Adrenal gland (tissue), 12 donors: ENCODE data around the gene GPRIN3. TPM values are rescaled to one million over a fixed set of nuclear protein-coding genes. Genes with fewer than 3 reads are reported as not detected.

ENCODE experiments used
- DNase-seq, 7 donors: peaks; one replicate each; pipeline ENCODE4 v3.0.0-alpha.2; 2019 to 2020
- H3K27ac ChIP-seq, 5 donors: fragments of 200-600 bp; sonication (generic) in 4 of 5; 1 replicate in 3 of 5; 2 replicates in 2 of 5; pipeline versions ENCODE4 v1.5.1 to v1.8.0; 2016 to 2020; ENCODE audit warnings: mild to moderate bottlenecking in 1 of 5
- H3K27me3 ChIP-seq: fragments of 200-600 bp; 2 replicates; pipeline ENCODE4 v1.8.0; 2021
- H3K36me3 ChIP-seq, 2 donors: fragments of 200-600 bp; replicated peaks in 1 of 2; 1 replicate in 1 of 2; 2 replicates in 1 of 2; pipeline versions ENCODE4 v1.5.1 to v1.8.0; 2018 to 2022
- H3K4me1 ChIP-seq, 2 donors: fragments of 200-600 bp; replicated peaks in 1 of 2; 1 replicate in 1 of 2; 2 replicates in 1 of 2; pipeline versions ENCODE4 v1.5.1 to v1.8.0; 2018 to 2021
- H3K4me3 ChIP-seq, 4 donors: fragments of 200-600 bp; sonication (generic) in 3 of 4; one replicate each; pipeline ENCODE4 v1.5.1; 2016 to 2018
- H3K9me3 ChIP-seq, 3 donors: fragments of 200-600 bp; sonication (generic) in 1 of 3; replicated peaks in 1 of 3; 1 replicate in 2 of 3; 2 replicates in 1 of 3; pipeline versions ENCODE4 v1.5.1 to v1.8.0; 2016 to 2021
- CTCF ChIP-seq, 6 experiments: fragments of 450-650 bp in 4 of 6; fragments of 200-600 bp in 2 of 6; sonication (generic) in 1 of 6; IDR thresholded peaks; 1 replicate in 5 of 6; 2 replicates in 1 of 6; pipeline versions ENCODE4 v1.5.1 to v1.8.0; 2016 to 2021; ENCODE audit warnings: antibody characterized with exemption in 6 of 6, mild to moderate bottlenecking in 2 of 6, moderate library complexity in 1 of 6
- POLR2A ChIP-seq, 2 donors: fragments of 450-650 bp; IDR thresholded peaks; one replicate each; pipeline ENCODE4 v1.6.1; 2017; ENCODE audit warnings: antibody characterized with exemption in 2 of 2, mild to moderate bottlenecking in 2 of 2, moderate library complexity in 1 of 2
- WGBS, 4 donors: extraction: QIAGEN DNeasy Blood & Tissue Kit in 2 of 4; methylation state at CpG; one replicate each; pipeline versions ENCODE4 v1.1.5 to v1.1.7; 2013 to 2017; 5-methylcytosine and 5-hydroxymethylcytosine counted together
- intact Hi-C, 2 donors: fragments of 100-400 bp; cut with DNase I; formaldehyde crosslinking; loops; one replicate each; pipeline versions ENCODE4 v1.14.1 to v1.15.0; 2022 to 2023
- polyA plus RNA-seq, 3 donors: library from polyadenylated mRNA; stranded (reverse); fragments of 200-250 nt in 2 of 3; fragments of 350-450 nt in 1 of 3; fragmentation: Illumina TruSeq in 1 of 3; extraction: RNeasy Lipid Tissue Mini Kit (QIAGEN cat#74804) in 1 of 3; gene quantifications; one replicate each; pipeline ENCODE4 v1.2.3, GENCODE V29; 2013 to 2014
- total RNA-seq, 9 donors: library from RNA; depleted of rRNA in 4 of 9; stranded (reverse); fragments of >200 nt in 4 of 9; fragments of 120-200 nt in 1 of 9; fragmentation: NEBNext Ultra II Directional in 1 of 9; extraction: Animal tissue kit (Norgen Biotek cat#: 25700) in 1 of 9; gene quantifications; one replicate each; pipeline versions ENCODE4 v1.1.0 to v1.2.4, GENCODE V29; 2013 to 2023
- donor health status: healthy with polysubstance abuse.
- donor health status: Bipolar disorder and iron deficiency.
- donor health status: DM: yes; HTN: yes; CAD: no.
- donor health status: DM: no; HTN: no; CAD: no.
- donor health status: DM: no; HTN: no; CAD: no.
- donor health status: DM: yes; HTN: yes; CAD: no.

Gene GPRIN3
- total and polyA plus RNA-seq, 12 donors, result 0.47 to 4.6 (median 2.2) TPM

GRCh38 chr4:89248879-89249281 lies 58.7 kb downstream of the GPRIN3 start:
- 79 to 90% (median 86%) methylated on average over 10 to 11 of the region's 11 CpGs for WGBS, 4 donors
- no peak overlapping the region for H3K27ac ChIP-seq
- intact Hi-C loops, result no loop called here
- no peaks in the 10 kb centered on the region for H3K27me3 ChIP-seq
- no peaks in the 10 kb centered on the region for H3K9me3 ChIP-seq
- no peak overlapping the region for H3K4me3 ChIP-seq
- no peaks in the 10 kb centered on the region for H3K36me3 ChIP-seq
- TF ChIP-seq POLR2A (IDR thresholded peaks at IDR 0.05) (no peak), CTCF (IDR thresholded peaks at IDR 0.05) (no peak)
- no peak for DNase-seq
- H3K4me1 ChIP-seq, result no peaks in the 10 kb centered on the region

GRCh38 chr4:89247951-89248350 lies 59.6 kb downstream of the GPRIN3 start:
- no peaks in the 10 kb centered on the region for H3K27me3 ChIP-seq
- intact Hi-C loops, result no loop called here
- H3K9me3 ChIP-seq, result no peaks in the 10 kb centered on the region
- H3K4me3 ChIP-seq, result no peak overlapping the region
- no peak for TF ChIP-seq POLR2A (IDR thresholded peaks at IDR 0.05)
- no peak for TF ChIP-seq CTCF (IDR thresholded peaks at IDR 0.05)
- DNase-seq, result no peak
- H3K27ac ChIP-seq, result no peak overlapping the region
- WGBS, 4 donors, result 84 to 94% (median 91%) methylated on average over 13 of the region's 13 CpGs
- H3K36me3 ChIP-seq, result no peaks in the 10 kb centered on the region
- peaks cover 6 to 7% of the 10 kb centered on the region in 2 donors for H3K4me1 ChIP-seq

- WGBS, 4 donors, result 89 to 97% (median 94%) methylated on average over 2 of the region's 2 CpGs
- Histone ChIP-seq H3K9me3 (no peaks in the 10 kb centered on the region), H3K4me3 (no peak overlapping the region), H3K4me1 (peaks cover 9 to 13% of the 10 kb centered on the region in 2 donors), H3K36me3 (no peaks in the 10 kb centered on the region), H3K27ac (no peak overlapping the region), H3K27me3 (no peaks in the 10 kb centered on the region)
- TF ChIP-seq POLR2A (IDR thresholded peaks at IDR 0.05), result no peak
- intact Hi-C loops, result no loop called here
- no peak for DNase-seq
These were observed 62.1 kb downstream of the GPRIN3 start for GRCh38 chr4:89245459-89245858.

- Histone ChIP-seq H3K27ac (no peak overlapping the region), H3K27me3 (no peaks in the 10 kb centered on the region)
These were observed 63.8 kb downstream of the GPRIN3 start for GRCh38 chr4:89243733-89244252.

More at GRCh38 chr4:89243733-89244252, 63.8 kb downstream of the GPRIN3 start:
- Histone ChIP-seq H3K4me1 (peaks cover 9 to 13% of the 10 kb centered on the region in 2 donors), H3K9me3 (no peaks in the 10 kb centered on the region), H3K36me3 (no peaks in the 10 kb centered on the region), H3K4me3 (no peak overlapping the region)
- TF ChIP-seq CTCF (IDR thresholded peaks at IDR 0.05) (no peak), POLR2A (IDR thresholded peaks at IDR 0.05) (no peak)
- no peak for DNase-seq
- intact Hi-C loops, result no loop called here
